ENCODE measurements around the gene FAM120AOS.

DNA sequence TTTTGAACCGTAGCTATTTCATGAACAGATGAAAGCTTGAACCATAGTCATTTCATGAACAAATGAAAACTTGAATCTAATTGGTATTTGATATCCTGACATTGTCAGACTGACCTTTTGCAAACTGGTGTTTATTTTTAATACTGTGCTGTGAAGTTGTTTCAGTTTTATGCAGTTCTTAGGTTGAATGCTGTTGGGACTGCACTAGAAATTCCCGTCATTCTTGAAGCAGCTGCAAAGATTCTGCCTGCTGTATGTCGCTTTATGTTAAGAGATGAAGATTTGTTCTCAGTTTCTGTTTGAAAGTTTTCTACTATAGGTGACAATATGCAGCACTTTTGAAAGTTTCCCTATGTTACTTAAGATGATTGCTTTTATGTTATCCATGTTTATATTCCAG is 22.5 kb upstream of the FAM120AOS start:
- no peak for TF ChIP-seq EZH2phosphoT487 (conservative IDR thresholded peaks at IDR 0.05; ENCODE audit: low read length)
- TF ChIP-seq, protein P1, sequence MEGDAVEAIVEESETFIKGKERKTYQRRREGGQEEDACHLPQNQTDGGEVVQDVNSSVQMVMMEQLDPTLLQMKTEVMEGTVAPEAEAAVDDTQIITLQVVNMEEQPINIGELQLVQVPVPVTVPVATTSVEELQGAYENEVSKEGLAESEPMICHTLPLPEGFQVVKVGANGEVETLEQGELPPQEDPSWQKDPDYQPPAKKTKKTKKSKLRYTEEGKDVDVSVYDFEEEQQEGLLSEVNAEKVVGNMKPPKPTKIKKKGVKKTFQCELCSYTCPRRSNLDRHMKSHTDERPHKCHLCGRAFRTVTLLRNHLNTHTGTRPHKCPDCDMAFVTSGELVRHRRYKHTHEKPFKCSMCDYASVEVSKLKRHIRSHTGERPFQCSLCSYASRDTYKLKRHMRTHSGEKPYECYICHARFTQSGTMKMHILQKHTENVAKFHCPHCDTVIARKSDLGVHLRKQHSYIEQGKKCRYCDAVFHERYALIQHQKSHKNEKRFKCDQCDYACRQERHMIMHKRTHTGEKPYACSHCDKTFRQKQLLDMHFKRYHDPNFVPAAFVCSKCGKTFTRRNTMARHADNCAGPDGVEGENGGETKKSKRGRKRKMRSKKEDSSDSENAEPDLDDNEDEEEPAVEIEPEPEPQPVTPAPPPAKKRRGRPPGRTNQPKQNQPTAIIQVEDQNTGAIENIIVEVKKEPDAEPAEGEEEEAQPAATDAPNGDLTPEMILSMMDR (IDR thresholded peaks at IDR 0.05; ENCODE audit: insufficient read depth, low read length, poor library complexity, severe bottlenecking) = no peak
